ENCODE results near the gene PRICKLE2. TPM values are rescaled to one million over a fixed set of nuclear protein-coding genes. Genes with fewer than 3 reads are reported as not detected.

Gene PRICKLE2
- total RNA-seq, 4 donors from 2014 or later, result 3.4 to 29.2 (median 12.6) TPM

- H3K27ac ChIP-seq, result no peak overlapping the region
These were observed 25.8 kb upstream of the PRICKLE2 start for GRCh38 chr3:64251019-64251418.

GRCh38 chr3:64247991-64248646 is 22.9 kb upstream of the PRICKLE2 start:
- DNase-seq, result no peak
- Histone ChIP-seq H3K27ac (no peak overlapping the region), H3K27me3 (no peaks in the 10 kb centered on the region), H3K4me3 (no peak overlapping the region), H3K4me1 (peaks cover 0 to 5% (median 0%) of the 10 kb centered on the region in 3 donors), H3K9me3 (no peaks in the 10 kb centered on the region), H3K36me3 (no peaks in the 10 kb centered on the region)
- TF ChIP-seq POLR2A (IDR thresholded peaks at IDR 0.05), result no peak
- no peak for TF ChIP-seq CTCF (IDR thresholded peaks at IDR 0.05)
- 61 to 79% methylated on average over 4 of the region's 4 CpGs for WGBS, 2 donors
- intact Hi-C loops (cut with DNase I), result no loop called here

More at GRCh38 chr3:64251019-64251418, 25.8 kb upstream of the PRICKLE2 start:
- WGBS, 2 donors, result 93 to 95% methylated on average over 3 of the region's 3 CpGs
- no peak overlapping the region for H3K4me3 ChIP-seq
- peaks cover 0 to 20% (median 7%) of the 10 kb centered on the region in 3 donors for H3K4me1 ChIP-seq
- TF ChIP-seq CTCF (IDR thresholded peaks at IDR 0.05), result no peak
- TF ChIP-seq POLR2A (IDR thresholded peaks at IDR 0.05), result no peak
- DNase-seq, result no peak
- intact Hi-C loops (cut with DNase I), result no loop called here
- H3K27me3 ChIP-seq, result no peaks in the 10 kb centered on the region
- no peaks in the 10 kb centered on the region for H3K36me3 ChIP-seq
- H3K9me3 ChIP-seq, result no peaks in the 10 kb centered on the region

- H3K27ac ChIP-seq, result no peak overlapping the region
- H3K27me3 ChIP-seq, result no peaks in the 10 kb centered on the region
- intact Hi-C loops (cut with DNase I), result no loop called here
- H3K9me3 ChIP-seq, result no peaks in the 10 kb centered on the region
- no peaks in the 10 kb centered on the region for H3K36me3 ChIP-seq
- peaks cover 2 to 9% (median 3%) of the 10 kb centered on the region in 3 donors for H3K4me1 ChIP-seq
- no peak overlapping the region for H3K4me3 ChIP-seq
- WGBS, 2 donors, result 65 to 68% methylated on average over 9 of the region's 9 CpGs
- no peak for DNase-seq
- peak in 4 of 6 experiments; percentile 4 to 69 (median 33) for TF ChIP-seq CTCF (IDR thresholded peaks at IDR 0.05)
- no peak for TF ChIP-seq POLR2A (IDR thresholded peaks at IDR 0.05)
These were observed 19.0 kb upstream of the PRICKLE2 start for GRCh38 chr3:64244011-64244942.

- WGBS, 2 donors, result 50 to 62% methylated on average over 2 of the region's 2 CpGs
- no peak overlapping the region for H3K4me3 ChIP-seq
- intact Hi-C loops (cut with DNase I), result no loop called here
- H3K9me3 ChIP-seq, result no peaks in the 10 kb centered on the region
- DNase-seq, result no peak
- TF ChIP-seq POLR2A (IDR thresholded peaks at IDR 0.05) (no peak), CTCF (IDR thresholded peaks at IDR 0.05) (no peak)
- H3K36me3 ChIP-seq, result peaks cover 0 to 4% (median 0%) of the 10 kb centered on the region in 3 donors
- no peaks in the 10 kb centered on the region for H3K27me3 ChIP-seq
- peaks cover 11 to 20% (median 12%) of the 10 kb centered on the region in 3 donors for H3K4me1 ChIP-seq
- H3K27ac ChIP-seq, result no peak overlapping the region
These were observed 17.2 kb upstream of the PRICKLE2 start for GRCh38 chr3:64242435-64242834.

- intact Hi-C loops (cut with DNase I), result no loop called here
- DNase-seq, result no peak
- Histone ChIP-seq H3K4me3 (no peak overlapping the region), H3K4me1 (peaks cover 11 to 17% (median 12%) of the 10 kb centered on the region in 3 donors), H3K27ac (no peak overlapping the region), H3K27me3 (no peaks in the 10 kb centered on the region), H3K9me3 (no peaks in the 10 kb centered on the region), H3K36me3 (peaks cover 0 to 12% (median 0%) of the 10 kb centered on the region in 3 donors)
- no peak for TF ChIP-seq POLR2A (IDR thresholded peaks at IDR 0.05)
- TF ChIP-seq CTCF (IDR thresholded peaks at IDR 0.05), result no peak
- WGBS, 2 donors, result 76 to 85% methylated on average over 2 of the region's 2 CpGs
These were observed 15.7 kb upstream of the PRICKLE2 start for GRCh38 chr3:64240959-64241358.
